Ovary (tissue), 9 donors: ENCODE results near the gene CCL15. TPM values are rescaled to one million over a fixed set of nuclear protein-coding genes. Genes with fewer than 3 reads are reported as not detected.

ENCODE experiments used
- DNase-seq, 5 donors: peaks; one replicate each; pipeline ENCODE4 v3.0.0-alpha.2; 2019 to 2020
- H3K27ac ChIP-seq, 2 donors: fragments of 200-600 bp; one replicate each; pipeline versions ENCODE4 v1.5.1 to v1.8.0; 2019 to 2022
- H3K27me3 ChIP-seq: fragments of 200-600 bp; one replicate; pipeline ENCODE4 v1.8.0; 2022
- H3K36me3 ChIP-seq: fragments of 200-600 bp; sonication (generic); one replicate; pipeline ENCODE4 v1.5.1; 2019
- H3K4me1 ChIP-seq: one replicate; pipeline ENCODE4 v1.8.1; 2013; ENCODE audit warnings: mild to moderate bottlenecking, moderate library complexity; ENCODE audit not compliant: insufficient read depth
- H3K4me3 ChIP-seq: fragments of 200-600 bp; sonication (generic); one replicate; pipeline ENCODE4 v1.5.1; 2017
- H3K9me3 ChIP-seq, 2 donors: fragments of 200-600 bp in 1 of 2; sonication (generic) in 1 of 2; one replicate each; pipeline versions ENCODE4 v1.5.1 to v1.8.1; 2013 to 2019; ENCODE audit warnings: mild to moderate bottlenecking in 1 of 2, moderate library complexity in 1 of 2
- CTCF ChIP-seq, 3 donors: fragments of 450-650 bp in 2 of 3; fragments of 200-600 bp in 1 of 3; IDR thresholded peaks; one replicate each; pipeline versions ENCODE4 v1.5.1 to v1.8.0; 2016 to 2022; ENCODE audit warnings: antibody characterized with exemption in 3 of 3, mild to moderate bottlenecking in 1 of 3
- EP300 ChIP-seq: sonication (generic); formaldehyde crosslinking; IDR thresholded peaks from one replicate; pipeline ENCODE4 v1.6.1; 2017; ENCODE audit warnings: antibody characterized with exemption
- POLR2A ChIP-seq: fragments of 450-650 bp; IDR thresholded peaks from one replicate; pipeline ENCODE4 v1.6.1; 2017; ENCODE audit warnings: antibody characterized with exemption, mild to moderate bottlenecking, moderate library complexity
- WGBS, 3 donors: extraction: QIAGEN DNeasy Blood & Tissue Kit in 1 of 3; methylation state at CpG; one replicate each; pipeline versions ENCODE4 v1.1.5 to v1.1.7; 2013 to 2017; 5-methylcytosine and 5-hydroxymethylcytosine counted together
- intact Hi-C, 4 donors: fragments of 100-400 bp; cut with DNase I; formaldehyde crosslinking; loops; one replicate each; pipeline versions ENCODE4 v1.11.0 to v1.15.1; 2022 to 2023
- polyA plus RNA-seq, 2 donors: library from polyadenylated mRNA; stranded (reverse); fragments of 200-250 nt in 1 of 2; fragments of 350-450 nt in 1 of 2; fragmentation: Illumina TruSeq in 1 of 2; extraction: RNeasy Lipid Tissue Mini Kit (QIAGEN cat#74804) in 1 of 2; gene quantifications; one replicate each; pipeline ENCODE4 v1.2.3, GENCODE V29; 2013 to 2014
- total RNA-seq, 7 donors: library from RNA; depleted of rRNA in 2 of 7; stranded (reverse); fragments of >200 nt in 2 of 7; fragmentation: NEBNext Ultra II Directional in 3 of 7; extraction: Animal tissue kit (Norgen Biotek cat#: 25700) in 3 of 7; gene quantifications; one replicate each; pipeline versions ENCODE4 v1.1.0 to v1.2.4, GENCODE V29; 2016 to 2023
- donor health status: DM: no; HTN: no; CAD: no; lungs with moderate emphysema.
- donor health status: DM: no; HTN: no; CAD: no.
- donor health status: Bipolar disorder and iron deficiency.
- donor health status: DM: yes; HTN: yes; CAD: no.
- donor health status: DM: no; HTN: no; CAD: no.
- donor health status: DM: yes; HTN: yes; CAD: no.

Gene CCL15
- total and polyA plus RNA-seq, 9 donors = 0.48 TPM; not detected in 8

GRCh38 chr17:35965272-35965671, 36.1 kb downstream of the CCL15 start:
- TF ChIP-seq EP300 = no peak
- TF ChIP-seq POLR2A = no peak
- no peak for TF ChIP-seq CTCF (IDR thresholded peaks at IDR 0.05)
- no peak for DNase-seq
- H3K27me3 ChIP-seq = no peaks in the 10 kb centered on the region
- H3K9me3 ChIP-seq = no peaks in the 10 kb centered on the region
- no peak overlapping the region for H3K27ac ChIP-seq
- whole genome bisulfite sequencing, 3 donors = 88 to 91% (median 91%) methylated on average over 7 of the region's 7 CpGs
- intact Hi-C loops = no loop called here
- H3K36me3 ChIP-seq = no peaks in the 10 kb centered on the region
- H3K4me3 ChIP-seq = no peak overlapping the region
- H3K4me1 ChIP-seq = no peaks in the 10 kb centered on the region

DNA sequence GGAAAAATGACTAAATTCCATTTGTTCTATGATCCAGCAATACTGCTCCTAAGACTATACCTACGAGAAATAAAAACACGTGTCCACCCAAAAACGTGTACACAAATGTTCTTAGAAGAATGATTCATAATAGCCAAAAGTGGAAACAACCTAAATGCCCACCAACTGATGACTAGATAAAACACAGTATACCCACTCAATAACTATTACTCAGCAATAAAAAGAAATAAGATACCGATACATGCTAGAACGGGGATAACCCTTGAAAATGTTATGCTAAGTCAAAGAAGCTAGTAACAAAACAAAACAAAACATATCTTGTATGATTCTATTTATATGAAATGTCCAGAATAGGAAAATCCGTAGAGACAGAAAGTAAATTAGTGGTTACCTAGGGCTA, 37.7 kb downstream of the CCL15 start:
- Histone ChIP-seq H3K27ac (no peak overlapping the region), H3K4me3 (no peak overlapping the region), H3K27me3 (no peaks in the 10 kb centered on the region), H3K36me3 (no peaks in the 10 kb centered on the region), H3K9me3 (no peaks in the 10 kb centered on the region), H3K4me1 (no peaks in the 10 kb centered on the region)
- intact Hi-C loops = no loop called here
- no peak for DNase-seq
- TF ChIP-seq POLR2A = no peak
- TF ChIP-seq EP300 = no peak
- TF ChIP-seq CTCF (IDR thresholded peaks at IDR 0.05) = no peak
- 70 to 82% (median 73%) methylated on average over 6 of the region's 6 CpGs for WGBS, 3 donors

- Histone ChIP-seq H3K27ac (no peak overlapping the region), H3K9me3 (no peaks in the 10 kb centered on the region), H3K27me3 (no peaks in the 10 kb centered on the region), H3K4me1 (no peaks in the 10 kb centered on the region), H3K4me3 (no peak overlapping the region), H3K36me3 (no peaks in the 10 kb centered on the region)
- no peak for TF ChIP-seq CTCF (IDR thresholded peaks at IDR 0.05)
- no peak for TF ChIP-seq POLR2A
- no peak for TF ChIP-seq EP300
- no peak for DNase-seq
- intact Hi-C loops = no loop called here
- 56 to 59% (median 57%) methylated on average over 6 to 7 of the region's 7 CpGs for WGBS, 3 donors
These were observed 47.6 kb downstream of the CCL15 start for GRCh38 chr17:35953720-35954119.

- Histone ChIP-seq H3K4me3 (no peak overlapping the region), H3K4me1 (no peaks in the 10 kb centered on the region), H3K36me3 (no peaks in the 10 kb centered on the region), H3K9me3 (no peaks in the 10 kb centered on the region), H3K27ac (no peak overlapping the region), H3K27me3 (no peaks in the 10 kb centered on the region)
- intact Hi-C loops = no loop called here
- 58 to 75% (median 65%) methylated on average over 3 of the region's 3 CpGs for WGBS, 3 donors
- TF ChIP-seq POLR2A = no peak
- no peak for TF ChIP-seq EP300
- no peak for TF ChIP-seq CTCF (IDR thresholded peaks at IDR 0.05)
- DNase-seq = no peak
These were observed 52.0 kb downstream of the CCL15 start for GRCh38 chr17:35949401-35949800.

- H3K27me3 ChIP-seq = no peaks in the 10 kb centered on the region
- intact Hi-C loops = no loop called here
- H3K9me3 ChIP-seq = no peaks in the 10 kb centered on the region
- no peaks in the 10 kb centered on the region for H3K36me3 ChIP-seq
- no peak overlapping the region for H3K27ac ChIP-seq
- no peak for DNase-seq
- H3K4me1 ChIP-seq = no peaks in the 10 kb centered on the region
- no peak overlapping the region for H3K4me3 ChIP-seq
- TF ChIP-seq CTCF (IDR thresholded peaks at IDR 0.05) = no peak
- TF ChIP-seq EP300 = no peak
- TF ChIP-seq POLR2A = no peak
- 89 to 90% (median 89%) methylated on average over 7 of the region's 7 CpGs for WGBS, 3 donors
These were observed 53.3 kb downstream of the CCL15 start for GRCh38 chr17:35948092-35948491.
